Measurements from ENCODE around the gene UBE2V1.

DNA sequence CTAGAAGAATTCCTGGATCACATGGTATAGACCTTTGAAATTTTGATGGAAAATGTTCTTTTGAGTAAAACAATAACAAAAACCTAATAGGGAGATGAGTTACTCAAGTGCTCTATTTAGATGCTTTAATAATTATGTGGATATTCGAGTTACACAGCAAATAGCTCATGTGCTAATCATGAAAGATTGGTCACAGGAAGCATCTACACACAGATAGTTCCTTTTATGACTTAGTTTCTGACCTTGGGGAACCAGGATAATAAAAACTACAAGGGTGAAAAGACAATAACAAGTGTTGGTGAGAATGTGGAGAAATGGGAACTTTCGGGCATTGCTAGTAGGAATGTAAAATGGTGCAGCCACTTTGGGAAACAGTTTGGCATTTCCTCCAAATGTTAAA, 19.7 kb downstream of the UBE2V1 start:
- no peak for TF ChIP-seq POLR2A (IDR thresholded peaks at IDR 0.05)
- TF ChIP-seq, protein P1, sequence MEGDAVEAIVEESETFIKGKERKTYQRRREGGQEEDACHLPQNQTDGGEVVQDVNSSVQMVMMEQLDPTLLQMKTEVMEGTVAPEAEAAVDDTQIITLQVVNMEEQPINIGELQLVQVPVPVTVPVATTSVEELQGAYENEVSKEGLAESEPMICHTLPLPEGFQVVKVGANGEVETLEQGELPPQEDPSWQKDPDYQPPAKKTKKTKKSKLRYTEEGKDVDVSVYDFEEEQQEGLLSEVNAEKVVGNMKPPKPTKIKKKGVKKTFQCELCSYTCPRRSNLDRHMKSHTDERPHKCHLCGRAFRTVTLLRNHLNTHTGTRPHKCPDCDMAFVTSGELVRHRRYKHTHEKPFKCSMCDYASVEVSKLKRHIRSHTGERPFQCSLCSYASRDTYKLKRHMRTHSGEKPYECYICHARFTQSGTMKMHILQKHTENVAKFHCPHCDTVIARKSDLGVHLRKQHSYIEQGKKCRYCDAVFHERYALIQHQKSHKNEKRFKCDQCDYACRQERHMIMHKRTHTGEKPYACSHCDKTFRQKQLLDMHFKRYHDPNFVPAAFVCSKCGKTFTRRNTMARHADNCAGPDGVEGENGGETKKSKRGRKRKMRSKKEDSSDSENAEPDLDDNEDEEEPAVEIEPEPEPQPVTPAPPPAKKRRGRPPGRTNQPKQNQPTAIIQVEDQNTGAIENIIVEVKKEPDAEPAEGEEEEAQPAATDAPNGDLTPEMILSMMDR (IDR thresholded peaks at IDR 0.05), result no peak

Data from adrenal gland (tissue), 5 donors.